ENCODE measurements around the gene LY9.

DNA sequence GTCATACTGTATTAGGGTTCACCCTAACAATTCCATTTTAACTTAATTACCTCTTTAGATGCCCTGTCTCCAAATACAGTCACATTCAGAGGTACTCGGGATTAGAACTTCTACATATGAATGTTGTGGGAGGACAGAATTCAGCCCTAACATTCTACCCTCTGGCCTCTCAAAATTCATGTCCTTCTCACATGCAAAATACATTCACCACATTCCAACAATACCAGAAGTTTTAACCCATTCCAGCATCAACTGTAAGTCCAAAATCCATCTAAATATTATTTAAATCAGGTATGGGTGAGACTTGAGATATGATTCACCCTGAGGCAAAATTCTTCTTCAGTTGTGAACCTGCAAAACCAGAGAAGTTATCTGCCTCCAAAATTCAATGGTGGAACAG is 14.5 kb downstream of the LY9 start:
- TF ChIP-seq ZNF274 (IDR thresholded peaks at IDR 0.05; ENCODE audit: low read depth, low read length) (no peak), YY1 (IDR thresholded peaks at IDR 0.05; ENCODE audit: insufficient read depth, insufficient read length) (no peak), SUZ12 (IDR thresholded peaks at IDR 0.05; ENCODE audit: extremely low read depth, insufficient read depth, insufficient read length) (no peak)

Measured in NT2/D1 (cell line).